Measurements from ENCODE around the gene DCC.

- TF ChIP-seq MAX (IDR thresholded peaks at IDR 0.05) = no peak
- TF ChIP-seq ZNF274 (IDR thresholded peaks at IDR 0.05; ENCODE audit: low read depth, low read length) = no peak
- TF ChIP-seq RAD21 (IDR thresholded peaks at IDR 0.05; ENCODE audit: low read depth) = no peak
- TF ChIP-seq POLR2A (IDR thresholded peaks at IDR 0.05; ENCODE audit: borderline replicate concordance, extremely low read depth, insufficient read depth, insufficient read length) = no peak
- no peak for TF ChIP-seq CTCF (IDR thresholded peaks at IDR 0.05 in 2 of 3, conservative IDR thresholded peaks at IDR 0.05 in 1 of 3; ENCODE audit: borderline replicate concordance in 1 of 3, insufficient read depth in 1 of 3, low read depth in 2 of 3, low read length in 2 of 3)
- TF ChIP-seq EZH2 (IDR thresholded peaks at IDR 0.05) = no peak
- TF ChIP-seq REST (IDR thresholded peaks at IDR 0.05; ENCODE audit: low read depth) = no peak
- TF ChIP-seq EGR1 (IDR thresholded peaks at IDR 0.05; ENCODE audit: low read depth) = no peak
- TF ChIP-seq CEBPB (IDR thresholded peaks at IDR 0.05; ENCODE audit: low read depth) = no peak
- no peak for TF ChIP-seq SP1 (IDR thresholded peaks at IDR 0.05; ENCODE audit: low read depth)
- no peak for TF ChIP-seq TCF7L2 (IDR thresholded peaks at IDR 0.05; ENCODE audit: borderline replicate concordance, extremely low read depth, insufficient read depth, insufficient read length)
Observed at GRCh38 chr18:52747869-52748268, 407.9 kb downstream of the DCC start.

All from HCT116 (cell line).